BLaER1 treated with 17β-estradiol and CSF1 and Interleukin-3, amounts not matched to agents 10 nM and 100 nM (cell line): Measurements from ENCODE around the gene FBXL17.

Experiments used
- H3K27ac ChIP-seq, 11 experiments: shearing (Covaris generic); formaldehyde crosslinking; 2 replicates each; pipeline ENCODE4 v1.8.1; 2022
- H3K27me3 ChIP-seq, 11 experiments: shearing (Covaris generic); formaldehyde crosslinking; 2 replicates each; pipeline ENCODE4 v1.8.1; 2022
- H3K36me3 ChIP-seq, 11 experiments: shearing (Covaris generic); formaldehyde crosslinking; 2 replicates each; pipeline ENCODE4 v1.8.1; 2022
- H3K4me1 ChIP-seq, 10 experiments: shearing (Covaris generic); formaldehyde crosslinking; 2 replicates each; pipeline ENCODE4 v1.8.1; 2022
- H3K4me2 ChIP-seq, 11 experiments: shearing (Covaris generic); formaldehyde crosslinking; 2 replicates each; pipeline ENCODE4 v1.8.1; 2022
- H3K4me3 ChIP-seq, 10 experiments: shearing (Covaris generic); formaldehyde crosslinking; 2 replicates each; pipeline ENCODE4 v1.8.1; 2022
- H3K9ac ChIP-seq, 11 experiments: shearing (Covaris generic); formaldehyde crosslinking; 2 replicates each; pipeline ENCODE4 v1.8.1; 2022
- H3K9me3 ChIP-seq, 11 experiments: shearing (Covaris generic); formaldehyde crosslinking; replicated peaks in 1 of 11; 2 replicates each; pipeline ENCODE4 v1.8.1; 2022
- H4K20me1 ChIP-seq, 11 experiments: shearing (Covaris generic); formaldehyde crosslinking; 2 replicates each; pipeline ENCODE4 v1.8.1; 2022
- Cebpa-rat ChIP-seq, 11 experiments: shearing (Covaris generic); IDR thresholded peaks; 2 replicates each; pipeline ENCODE4 v1.8.1; 2022

FBXL17 gene

GRCh38 chr5:107958432-107958831 lies 423.5 kb downstream of the FBXL17 start:
- Histone ChIP-seq H4K20me1 (no peaks in the 10 kb centered on the region), H3K36me3 (no peaks in the 10 kb centered on the region), H3K9me3 (no peaks in the 10 kb centered on the region), H3K4me3 (no peak overlapping the region), H3K27me3 (no peaks in the 10 kb centered on the region), H3K4me1 (no peaks in the 10 kb centered on the region), H3K4me2 (no peak overlapping the region), H3K27ac (no peak overlapping the region), H3K9ac (no peak overlapping the region)
- no peak for TF ChIP-seq Cebpa-rat (IDR thresholded peaks at IDR 0.05)

GRCh38 chr5:107957051-107957450 lies 424.8 kb downstream of the FBXL17 start:
- Histone ChIP-seq H3K9ac (no peak overlapping the region), H3K4me3 (no peak overlapping the region), H3K27ac (no peak overlapping the region), H3K4me1 (no peaks in the 10 kb centered on the region), H4K20me1 (no peaks in the 10 kb centered on the region), H3K36me3 (no peaks in the 10 kb centered on the region), H3K4me2 (no peak overlapping the region), H3K9me3 (no peaks in the 10 kb centered on the region), H3K27me3 (no peaks in the 10 kb centered on the region)
- no peak for TF ChIP-seq Cebpa-rat (IDR thresholded peaks at IDR 0.05)

- TF ChIP-seq Cebpa-rat (IDR thresholded peaks at IDR 0.05): no peak
Observed at GRCh38 chr5:107955321-107955720, 426.6 kb downstream of the FBXL17 start.

GRCh38 chr5:107954254-107954653 lies 427.6 kb downstream of the FBXL17 start:
- no peaks in the 10 kb centered on the region for H4K20me1 ChIP-seq
- no peak overlapping the region for H3K4me3 ChIP-seq
- no peak overlapping the region for H3K4me2 ChIP-seq
- no peaks in the 10 kb centered on the region for H3K4me1 ChIP-seq
- H3K9ac ChIP-seq: no peak overlapping the region
- no peak for TF ChIP-seq Cebpa-rat (IDR thresholded peaks at IDR 0.05)
- H3K27ac ChIP-seq: no peak overlapping the region
- H3K36me3 ChIP-seq: no peaks in the 10 kb centered on the region
- no peaks in the 10 kb centered on the region for H3K9me3 ChIP-seq
- no peaks in the 10 kb centered on the region for H3K27me3 ChIP-seq

More at GRCh38 chr5:107955321-107955720, 426.6 kb downstream of the FBXL17 start:
- Histone ChIP-seq H3K4me2 (no peak overlapping the region), H3K9me3 (no peaks in the 10 kb centered on the region), H3K27ac (no peak overlapping the region), H3K27me3 (no peaks in the 10 kb centered on the region), H4K20me1 (no peaks in the 10 kb centered on the region), H3K9ac (no peak overlapping the region), H3K36me3 (no peaks in the 10 kb centered on the region), H3K4me1 (no peaks in the 10 kb centered on the region), H3K4me3 (no peak overlapping the region)

GRCh38 chr5:107952450-107952849 lies 429.4 kb downstream of the FBXL17 start:
- Histone ChIP-seq H3K9me3 (no peaks in the 10 kb centered on the region), H3K4me3 (no peak overlapping the region), H3K27me3 (no peaks in the 10 kb centered on the region), H4K20me1 (no peaks in the 10 kb centered on the region), H3K4me2 (no peak overlapping the region), H3K27ac (no peak overlapping the region), H3K4me1 (no peaks in the 10 kb centered on the region), H3K36me3 (no peaks in the 10 kb centered on the region), H3K9ac (no peak overlapping the region)
- TF ChIP-seq Cebpa-rat (IDR thresholded peaks at IDR 0.05): no peak

- H3K4me3 ChIP-seq: no peak overlapping the region
- no peaks in the 10 kb centered on the region for H3K4me1 ChIP-seq
- H4K20me1 ChIP-seq: no peaks in the 10 kb centered on the region
- H3K4me2 ChIP-seq: no peak overlapping the region
- H3K27ac ChIP-seq: no peak overlapping the region
- H3K27me3 ChIP-seq: no peaks in the 10 kb centered on the region
- TF ChIP-seq Cebpa-rat (IDR thresholded peaks at IDR 0.05): no peak
- no peaks in the 10 kb centered on the region for H3K9me3 ChIP-seq
- H3K36me3 ChIP-seq: no peaks in the 10 kb centered on the region
- no peak overlapping the region for H3K9ac ChIP-seq
Observed at GRCh38 chr5:107951309-107951708, 430.6 kb downstream of the FBXL17 start.

GRCh38 chr5:107950776-107951175 lies 431.1 kb downstream of the FBXL17 start:
- Histone ChIP-seq H3K9ac (no peak overlapping the region), H3K4me1 (no peaks in the 10 kb centered on the region), H3K36me3 (no peaks in the 10 kb centered on the region), H3K9me3 (no peaks in the 10 kb centered on the region), H3K4me3 (no peak overlapping the region), H4K20me1 (no peaks in the 10 kb centered on the region), H3K27ac (no peak overlapping the region), H3K27me3 (no peaks in the 10 kb centered on the region), H3K4me2 (no peak overlapping the region)
- no peak for TF ChIP-seq Cebpa-rat (IDR thresholded peaks at IDR 0.05)

GRCh38 chr5:107949688-107950341 lies 432.1 kb downstream of the FBXL17 start:
- Histone ChIP-seq H3K27ac (no peak overlapping the region), H3K36me3 (no peaks in the 10 kb centered on the region), H3K27me3 (no peaks in the 10 kb centered on the region), H3K4me3 (no peak overlapping the region), H3K9me3 (no peaks in the 10 kb centered on the region), H4K20me1 (no peaks in the 10 kb centered on the region), H3K4me1 (no peaks in the 10 kb centered on the region), H3K9ac (no peak overlapping the region), H3K4me2 (no peak overlapping the region)
- TF ChIP-seq Cebpa-rat (IDR thresholded peaks at IDR 0.05): no peak

- no peaks in the 10 kb centered on the region for H3K9me3 ChIP-seq
- no peak overlapping the region for H3K4me3 ChIP-seq
Observed at GRCh38 chr5:107948377-107948776, 433.5 kb downstream of the FBXL17 start.

GRCh38 chr5:107945061-107945460 lies 436.8 kb downstream of the FBXL17 start:
- Histone ChIP-seq H3K9me3 (no peaks in the 10 kb centered on the region), H3K4me2 (no peak overlapping the region), H3K27me3 (no peaks in the 10 kb centered on the region), H3K4me3 (no peak overlapping the region), H3K36me3 (no peaks in the 10 kb centered on the region), H3K27ac (no peak overlapping the region), H3K9ac (no peak overlapping the region), H3K4me1 (no peaks in the 10 kb centered on the region), H4K20me1 (no peaks in the 10 kb centered on the region)
- no peak for TF ChIP-seq Cebpa-rat (IDR thresholded peaks at IDR 0.05)

More at GRCh38 chr5:107948377-107948776, 433.5 kb downstream of the FBXL17 start:
- no peak for TF ChIP-seq Cebpa-rat (IDR thresholded peaks at IDR 0.05)
- H3K27me3 ChIP-seq: no peaks in the 10 kb centered on the region
- H3K9ac ChIP-seq: no peak overlapping the region
- no peaks in the 10 kb centered on the region for H3K36me3 ChIP-seq
- no peak overlapping the region for H3K4me2 ChIP-seq
- no peaks in the 10 kb centered on the region for H4K20me1 ChIP-seq
- H3K4me1 ChIP-seq: no peaks in the 10 kb centered on the region
- no peak overlapping the region for H3K27ac ChIP-seq
